Hepatocyte (in vitro differentiated cells): ENCODE data around the gene TPCN2.

Source experiments
- CTCF ChIP-seq: fragments of 200-600 bp; sonication (generic); IDR thresholded peaks from 2 replicates; pipeline ENCODE4 v1.5.1; 2016; ENCODE audit warnings: antibody characterized with exemption, mild to moderate bottlenecking; ENCODE audit not compliant: poor library complexity
- EZH2 ChIP-seq: fragments of 200-600 bp; sonication (generic); IDR thresholded peaks from 2 replicates; pipeline ENCODE4 v1.6.1; 2016; ENCODE audit warnings: antibody characterized with exemption, mild to moderate bottlenecking, borderline replicate concordance

- no peak for TF ChIP-seq CTCF
- TF ChIP-seq EZH2 = no peak
Measured at GRCh38 chr11:69127081-69127850, 78.5 kb downstream of the TPCN2 start.
